GM18870 (cell line): Measurements from ENCODE around the gene XYLT1.

Experiments used
- ATAC-seq: cut with Tn5 transposase; IDR thresholded peaks from one replicate; pipeline ENCODE4 v1.9.1; 2021; ENCODE audit warnings: moderate library complexity; ENCODE audit not compliant: unreplicated experiment

XYLT1 gene

GRCh38 chr16:17362183-17362582 lies 108.6 kb downstream of the XYLT1 start:
- no peak for ATAC-seq

GRCh38 chr16:17360693-17361122 lies 110.1 kb downstream of the XYLT1 start:
- ATAC-seq = no peak

- no peak for ATAC-seq
These were observed 110.9 kb downstream of the XYLT1 start for GRCh38 chr16:17359788-17360390.

GRCh38 chr16:17358846-17359245 lies 111.9 kb downstream of the XYLT1 start:
- no peak for ATAC-seq

- no peak for ATAC-seq
These were observed 112.4 kb downstream of the XYLT1 start for GRCh38 chr16:17358355-17358754.

- ATAC-seq = no peak
These were observed 113.3 kb downstream of the XYLT1 start for GRCh38 chr16:17357307-17358062.

GRCh38 chr16:17356243-17356933 lies 114.4 kb downstream of the XYLT1 start:
- no peak for ATAC-seq

GRCh38 chr16:17354685-17355084 lies 116.1 kb downstream of the XYLT1 start:
- ATAC-seq = no peak

GRCh38 chr16:17354141-17354601 lies 116.6 kb downstream of the XYLT1 start:
- no peak for ATAC-seq

GRCh38 chr16:17353561-17353960 lies 117.2 kb downstream of the XYLT1 start:
- no peak for ATAC-seq

- no peak for ATAC-seq
These were observed 119.2 kb downstream of the XYLT1 start for GRCh38 chr16:17351441-17352035.

- ATAC-seq = no peak
These were observed 120.6 kb downstream of the XYLT1 start for GRCh38 chr16:17350207-17350606.

- no peak for ATAC-seq
These were observed 121.9 kb downstream of the XYLT1 start for GRCh38 chr16:17348826-17349225.

GRCh38 chr16:17348042-17348783 lies 122.5 kb downstream of the XYLT1 start:
- ATAC-seq = no peak

GRCh38 chr16:17347624-17348023 lies 123.1 kb downstream of the XYLT1 start:
- ATAC-seq = no peak

GRCh38 chr16:17346621-17347569 lies 123.9 kb downstream of the XYLT1 start:
- ATAC-seq = no peak

GRCh38 chr16:17345043-17345442 lies 125.7 kb downstream of the XYLT1 start:
- ATAC-seq = no peak

GRCh38 chr16:17343728-17344127 lies 127.0 kb downstream of the XYLT1 start:
- ATAC-seq = no peak

GRCh38 chr16:17343028-17343427 lies 127.7 kb downstream of the XYLT1 start:
- ATAC-seq = no peak

- ATAC-seq = no peak
These were observed 128.7 kb downstream of the XYLT1 start for GRCh38 chr16:17342031-17342430.
